Chondrocyte (in vitro differentiated cells): Measurements from ENCODE around the gene GABRA5. TPM values are rescaled to one million over a fixed set of nuclear protein-coding genes. Genes with fewer than 3 reads are reported as not detected.
A peak's percentile ranks its signal among the peaks of the same experiment; 100 is the strongest.
"Not testable (repeated sequence)": the region's sequence is repeated elsewhere in the genome, so short reads cannot be mapped to it uniquely, and the experiment has no call there.

ENCODE experiments used
- DNase-seq: peaks from one replicate; pipeline ENCODE4 v3.0.0; 2021; ENCODE audit warnings: mixed read lengths, low spot score
- H3K27ac Mint-ChIP-seq: one replicate; pipeline ENCODE4 v1.8.0; 2021; ENCODE audit warnings: mild to moderate bottlenecking, moderate library complexity, mixed read lengths; ENCODE audit not compliant: unreplicated experiment
- H3K27me3 Mint-ChIP-seq: 2 replicates; pipeline ENCODE4 v1.8.0; 2021; ENCODE audit warnings: low read depth, mixed read lengths
- H3K36me3 Mint-ChIP-seq: 2 replicates; pipeline ENCODE4 v1.8.0; 2021; ENCODE audit warnings: low read depth, mixed read lengths
- H3K4me1 Mint-ChIP-seq: 2 replicates; pipeline ENCODE4 v1.8.0; 2021; ENCODE audit warnings: low read depth, mild to moderate bottlenecking, mixed read lengths
- H3K4me3 Mint-ChIP-seq: one replicate; pipeline ENCODE4 v1.8.0; 2021; ENCODE audit warnings: mild to moderate bottlenecking, moderate library complexity, mixed read lengths; ENCODE audit not compliant: unreplicated experiment
- H3K9me3 Mint-ChIP-seq: 2 replicates; pipeline ENCODE4 v1.8.0; 2021; ENCODE audit warnings: low read depth, mixed read lengths
- long read RNA-seq: library from polyadenylated mRNA; stranded (forward); transcript quantifications from one replicate; pipeline ENCODE4 v2.0.0, GENCODE V29; 2021
- total RNA-seq: library from RNA; stranded (reverse); gene quantifications from 3 replicates; pipeline ENCODE4 v1.2.1, GENCODE V29; 2021
- TF ChIP-seq, protein P1 (sequence below): fragments of 200-600 bp; sonication (generic); IDR thresholded peaks from 2 replicates; pipeline ENCODE4 v1.5.0; 2021; ENCODE audit warnings: antibody characterized with exemption, mild to moderate bottlenecking, moderate library complexity

GABRA5 gene
- 0.30 to 0.46 TPM in 2 of 3 replicates, not detected in the other for total RNA-seq
- long read RNA-seq, partial matches to known transcripts = 0 of 1 reads
- long read RNA-seq, other reads (novel, unspliced or antisense) = 0 of 1 reads

DNA sequence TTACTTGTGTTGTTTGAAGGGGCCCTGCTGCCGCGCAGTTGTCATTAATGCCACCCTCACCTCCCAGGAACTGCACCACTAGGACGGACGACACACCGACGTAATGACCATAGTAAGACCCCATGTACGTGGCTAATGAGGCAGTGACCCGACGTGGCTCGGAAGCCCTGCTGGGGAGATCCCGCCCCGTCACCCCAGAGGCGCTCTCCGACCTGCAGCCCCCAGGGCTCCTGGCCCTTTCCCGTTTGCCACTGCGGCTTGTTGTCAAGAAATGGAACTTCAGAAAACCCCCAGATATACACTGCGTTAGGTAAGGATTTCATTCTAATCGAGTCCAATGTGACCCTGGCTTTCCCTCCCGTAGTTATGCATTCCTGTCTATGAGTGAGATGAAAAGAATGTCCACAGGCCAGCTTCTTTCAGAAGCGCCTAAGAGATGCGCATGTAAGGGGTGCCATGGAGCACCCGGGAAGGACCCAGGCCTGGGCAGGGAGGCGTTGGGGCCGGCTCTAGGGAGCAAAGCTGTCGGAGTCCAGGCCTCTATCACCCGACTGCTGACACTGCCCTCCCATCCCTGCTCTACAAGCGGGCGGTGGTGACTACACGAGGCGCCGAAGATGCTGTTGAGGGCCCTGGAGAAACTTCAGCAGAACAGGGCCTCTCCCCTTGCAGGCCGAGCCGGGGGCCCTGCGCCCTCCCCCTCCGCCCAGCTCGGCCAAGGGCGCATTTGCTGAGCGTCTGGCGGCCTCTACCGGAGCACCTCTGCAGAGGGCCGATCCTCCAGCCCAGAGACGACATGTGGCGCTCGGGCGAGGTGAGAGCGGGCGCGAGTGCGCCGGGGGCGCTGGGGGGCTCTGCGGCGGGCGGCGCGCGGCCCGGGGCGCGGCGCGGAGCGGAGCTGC is at the start of gene GABRA5:
GABRA5 (plus strand) TSS at position 765 of the 902 bp plus-strand sequence. CDS start 2,187 bp downstream, outside the sequence.
- Mint-ChIP-seq H3K4me3 (peak within 1 kb of the TSS; percentile 44), H3K27ac (no peak within 1 kb of the TSS), H3K9me3 (no peaks in the 10 kb centered on the region), H3K36me3 (no peaks in the 10 kb centered on the region), H3K4me1 (peaks cover 13% of the 10 kb centered on the region), H3K27me3 (peaks cover 41% of the 10 kb centered on the region)
- no peak for DNase-seq
- TF ChIP-seq, protein P1, sequence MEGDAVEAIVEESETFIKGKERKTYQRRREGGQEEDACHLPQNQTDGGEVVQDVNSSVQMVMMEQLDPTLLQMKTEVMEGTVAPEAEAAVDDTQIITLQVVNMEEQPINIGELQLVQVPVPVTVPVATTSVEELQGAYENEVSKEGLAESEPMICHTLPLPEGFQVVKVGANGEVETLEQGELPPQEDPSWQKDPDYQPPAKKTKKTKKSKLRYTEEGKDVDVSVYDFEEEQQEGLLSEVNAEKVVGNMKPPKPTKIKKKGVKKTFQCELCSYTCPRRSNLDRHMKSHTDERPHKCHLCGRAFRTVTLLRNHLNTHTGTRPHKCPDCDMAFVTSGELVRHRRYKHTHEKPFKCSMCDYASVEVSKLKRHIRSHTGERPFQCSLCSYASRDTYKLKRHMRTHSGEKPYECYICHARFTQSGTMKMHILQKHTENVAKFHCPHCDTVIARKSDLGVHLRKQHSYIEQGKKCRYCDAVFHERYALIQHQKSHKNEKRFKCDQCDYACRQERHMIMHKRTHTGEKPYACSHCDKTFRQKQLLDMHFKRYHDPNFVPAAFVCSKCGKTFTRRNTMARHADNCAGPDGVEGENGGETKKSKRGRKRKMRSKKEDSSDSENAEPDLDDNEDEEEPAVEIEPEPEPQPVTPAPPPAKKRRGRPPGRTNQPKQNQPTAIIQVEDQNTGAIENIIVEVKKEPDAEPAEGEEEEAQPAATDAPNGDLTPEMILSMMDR = peak; percentile 65

DNA sequence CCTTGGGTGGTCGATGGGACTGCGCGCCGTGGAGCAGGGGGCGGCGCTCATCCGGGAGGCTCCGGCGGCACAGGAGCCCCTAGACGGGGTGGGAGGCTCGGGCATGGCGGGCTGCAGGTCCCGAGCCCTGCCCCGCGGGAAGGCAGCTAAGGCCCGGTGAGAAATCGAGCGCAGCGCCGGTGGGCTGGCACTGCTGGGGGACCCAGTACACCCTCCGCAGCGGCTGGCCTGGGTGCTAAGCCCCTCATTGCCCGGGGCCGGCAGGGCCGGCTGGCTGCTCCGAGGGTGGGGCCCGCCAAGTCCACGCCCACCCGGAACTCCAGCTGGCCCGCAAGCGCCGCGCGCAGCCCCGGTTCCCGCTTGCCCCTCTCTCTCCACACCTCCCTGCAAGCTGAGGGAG is 35.7 kb upstream of the GABRA5 start:
- DNase-seq, H3K27me3 Mint-ChIP-seq, H3K4me3 Mint-ChIP-seq, H3K27ac Mint-ChIP-seq, H3K4me1 Mint-ChIP-seq, H3K36me3 Mint-ChIP-seq: not testable (repeated sequence)
- peaks cover 15% of the 10 kb centered on the region for H3K9me3 Mint-ChIP-seq

DNA sequence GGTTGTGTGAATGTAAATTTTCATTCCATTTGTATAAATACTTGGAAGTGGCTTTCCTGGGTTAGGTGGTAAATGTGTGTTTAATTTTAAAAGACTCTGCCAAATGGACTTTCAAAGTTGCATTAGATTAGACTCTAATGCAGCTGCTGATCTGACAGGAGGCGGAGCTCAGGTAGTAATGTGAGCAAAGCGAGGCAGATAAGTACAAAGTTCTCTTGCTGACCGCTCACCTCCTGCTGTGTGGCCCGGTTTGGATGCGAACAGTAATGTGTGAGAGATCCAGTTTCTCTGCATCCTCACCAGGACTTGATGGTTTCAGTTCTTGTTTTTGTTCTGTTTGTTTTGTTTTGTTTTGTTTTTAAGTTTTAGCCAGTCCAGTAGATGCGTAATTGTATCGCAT is 34.9 kb upstream of the GABRA5 start:
- H3K4me3 Mint-ChIP-seq = no peak overlapping the region
- no peak for DNase-seq

DNA sequence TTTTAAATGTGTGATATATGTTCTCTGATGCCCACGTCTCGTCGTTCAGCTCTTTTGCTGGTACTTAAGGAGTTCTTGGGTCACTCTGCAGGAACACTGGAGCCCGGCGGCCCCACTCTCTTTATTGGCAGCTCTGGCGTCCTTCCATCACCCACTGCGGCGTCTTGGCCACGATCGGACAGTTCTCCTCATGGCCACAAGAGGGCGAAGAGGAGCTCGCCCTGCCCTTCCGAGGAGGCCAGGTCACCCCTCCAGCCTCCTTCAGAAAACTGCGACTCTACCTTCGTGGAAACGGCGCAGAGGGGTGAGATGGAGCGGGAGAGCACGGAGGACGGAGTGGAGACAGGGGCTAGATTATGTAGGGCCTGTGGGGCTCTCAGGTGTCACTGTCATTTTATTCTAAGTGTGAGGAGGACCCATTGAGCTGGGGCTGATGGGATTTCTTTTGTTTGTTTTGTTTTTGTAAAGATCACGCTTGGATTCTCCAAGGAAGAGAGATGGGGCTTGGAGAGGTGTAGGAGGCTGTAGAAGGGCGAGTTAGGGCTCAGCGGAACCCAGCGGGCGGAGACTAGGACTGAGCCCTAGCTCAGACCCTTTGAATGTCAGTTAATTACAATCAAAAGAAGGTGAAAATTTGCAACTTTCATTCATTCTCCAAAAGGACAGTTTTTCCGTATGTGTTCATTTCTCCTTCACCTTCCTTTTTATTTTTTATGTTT is 28.0 kb upstream of the GABRA5 start:
- H3K27me3 Mint-ChIP-seq = peaks cover 31% of the 10 kb centered on the region
- DNase-seq = no peak
- H3K27ac Mint-ChIP-seq = no peak overlapping the region
- H3K4me3 Mint-ChIP-seq = no peak overlapping the region
- peaks cover 18% of the 10 kb centered on the region for H3K9me3 Mint-ChIP-seq
- H3K36me3 Mint-ChIP-seq = no peaks in the 10 kb centered on the region
- TF ChIP-seq, protein P1 = peak; percentile 66
- peaks cover 3% of the 10 kb centered on the region for H3K4me1 Mint-ChIP-seq

More for the DNA sequence above, 34.9 kb upstream of the GABRA5 start:
- TF ChIP-seq, protein P1 = no peak
- H3K27me3 Mint-ChIP-seq = peaks cover 2% of the 10 kb centered on the region
- H3K9me3 Mint-ChIP-seq = peaks cover 22% of the 10 kb centered on the region
- no peak overlapping the region for H3K27ac Mint-ChIP-seq
- H3K4me1 Mint-ChIP-seq = no peaks in the 10 kb centered on the region
- no peaks in the 10 kb centered on the region for H3K36me3 Mint-ChIP-seq

DNA sequence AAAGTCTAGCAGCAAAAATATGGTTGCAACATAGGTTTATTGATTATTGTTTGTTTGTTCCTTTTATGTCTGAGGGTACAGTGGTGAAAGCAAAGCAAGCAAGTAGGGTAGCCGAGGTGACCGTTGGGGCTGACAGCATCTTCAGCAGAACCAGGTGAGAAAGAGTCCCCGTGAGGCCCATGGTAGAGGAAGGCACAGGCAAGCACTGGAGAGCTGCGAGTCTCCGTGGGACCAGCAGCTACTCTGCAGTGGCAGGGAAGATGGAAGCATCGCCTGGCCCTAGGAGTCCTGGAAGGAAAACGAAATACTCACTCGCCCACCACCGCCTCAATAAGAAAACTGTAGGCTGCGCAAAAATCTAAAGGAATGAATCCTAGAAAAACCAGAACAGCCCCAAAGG is 25.3 kb upstream of the GABRA5 start:
- H3K27me3 Mint-ChIP-seq = peaks cover 28% of the 10 kb centered on the region
- H3K27ac Mint-ChIP-seq = no peak overlapping the region
- peaks cover 9% of the 10 kb centered on the region for H3K9me3 Mint-ChIP-seq
- DNase-seq = no peak
- TF ChIP-seq, protein P1 = no peak
- no peaks in the 10 kb centered on the region for H3K36me3 Mint-ChIP-seq
- H3K4me1 Mint-ChIP-seq = peaks cover 3% of the 10 kb centered on the region
- no peak overlapping the region for H3K4me3 Mint-ChIP-seq
